Breast epithelium (tissue), 3 donors: Measurements from ENCODE around the gene ZNF717.

Source experiments
- CTCF ChIP-seq, 3 donors: fragments of 450-650 bp; IDR thresholded peaks; one replicate each; pipeline ENCODE4 v1.5.1; 2016 to 2017; ENCODE audit warnings: antibody characterized with exemption in 3 of 3, mild to moderate bottlenecking in 3 of 3, moderate library complexity in 3 of 3
- POLR2A ChIP-seq: fragments of 450-650 bp; IDR thresholded peaks from one replicate; pipeline ENCODE4 v1.6.1; 2016; ENCODE audit warnings: antibody characterized with exemption, mild to moderate bottlenecking, moderate library complexity

- TF ChIP-seq POLR2A (no peak), CTCF (IDR thresholded peaks at IDR 0.05) (no peak)
Observed at GRCh38 chr3:75781079-75781745, 4.1 kb downstream of the ZNF717 start.
